Spinal cord (tissue), 10 donors: Measurements from ENCODE around the gene HNF4A. TPM values are rescaled to one million over a fixed set of nuclear protein-coding genes. Genes with fewer than 3 reads are reported as not detected.

Source experiments
- DNase-seq, 6 donors: peaks; one replicate each; pipeline versions ENCODE4 v3.0.0 to v3.0.0-alpha.2; 2013 to 2015; ENCODE audit warnings: low spot score in 6 of 6, low read depth in 4 of 6
- H3K27ac ChIP-seq: one replicate; pipeline ENCODE4 v1.5.1; 2013; ENCODE audit warnings: low read depth, low read length, control low read depth
- H3K27me3 ChIP-seq: one replicate; pipeline ENCODE4 v1.6.1; 2013; ENCODE audit warnings: low read length; ENCODE audit not compliant: control insufficient read depth, insufficient read depth
- H3K36me3 ChIP-seq: one replicate; pipeline ENCODE4 v1.6.1; 2013; ENCODE audit warnings: low read length; ENCODE audit not compliant: control insufficient read depth, insufficient read depth
- H3K4me1 ChIP-seq: one replicate; pipeline ENCODE4 v1.6.1; 2013; ENCODE audit warnings: low read length; ENCODE audit not compliant: control insufficient read depth, insufficient read depth
- H3K4me3 ChIP-seq: one replicate; pipeline ENCODE4 v1.5.1; 2013; ENCODE audit warnings: low read depth, low read length, control low read depth
- H3K9me3 ChIP-seq: one replicate; pipeline ENCODE4 v1.6.1; 2013; ENCODE audit warnings: low read length; ENCODE audit not compliant: control insufficient read depth, insufficient read depth
- WGBS: methylation state at CpG from one replicate; pipeline ENCODE4 v1.1.5; 2013; ENCODE audit warnings: missing lambda C conversion rate; ENCODE audit not compliant: insufficient coverage; 5-methylcytosine and 5-hydroxymethylcytosine counted together
- polyA plus RNA-seq, 2 donors: library from polyadenylated mRNA; unstranded; fragments of 120-200 nt; gene quantifications; one replicate each; pipeline ENCODE4 v1.2.1, GENCODE V29; 2013; ENCODE audit not compliant: insufficient read length in 2 of 2
- total RNA-seq, 2 donors: library from RNA; depleted of rRNA in 1 of 2; stranded (reverse); fragments of 120-200 nt in 1 of 2; fragments of >200 nt in 1 of 2; gene quantifications; one replicate each; pipeline versions ENCODE4 v1.2.3 to v1.2.4, GENCODE V29; 2013 to 2014
- donor health status: healthy.

The HNF4A gene
- total and polyA plus RNA-seq, 4 donors = 0.21 to 0.29 (median 0.22) TPM; not detected in 1

DNA sequence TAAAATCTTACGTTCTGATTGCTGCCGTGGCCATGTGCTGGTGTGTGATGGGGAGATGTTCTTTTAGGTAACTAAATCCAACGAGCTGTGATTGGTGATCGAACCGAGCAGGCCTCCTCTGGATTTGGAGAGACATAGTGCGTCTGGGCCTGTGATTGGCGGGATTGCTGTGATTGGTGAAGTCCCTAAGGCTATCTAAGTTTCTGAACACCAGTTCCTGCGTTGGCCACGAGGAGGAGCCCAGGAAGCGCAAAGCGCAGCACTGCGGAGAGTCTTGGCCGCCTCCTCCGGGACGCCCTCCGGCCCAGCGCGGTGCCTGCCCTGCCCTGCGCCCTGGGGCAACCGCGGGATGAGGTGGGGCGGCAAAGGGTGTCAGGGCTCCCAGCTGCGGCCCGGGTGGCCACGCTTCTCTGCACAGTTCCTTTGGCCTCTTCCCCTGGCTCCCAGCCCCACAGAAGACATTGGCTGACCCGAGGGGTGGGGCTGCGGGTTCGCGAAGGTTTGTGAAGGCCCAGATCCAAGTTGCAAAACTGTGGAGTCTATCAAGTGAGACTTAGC is 33.0 kb downstream of the HNF4A start:
- peak in 2 of 6 donors; percentile 35 to 54 for DNase-seq
- H3K36me3 ChIP-seq = no peaks in the 10 kb centered on the region
- WGBS = 3% methylated on average over 28 of the region's 29 CpGs
- H3K27ac ChIP-seq = no peak overlapping the region
- no peaks in the 10 kb centered on the region for H3K4me1 ChIP-seq
- H3K4me3 ChIP-seq = no peak overlapping the region
- no peaks in the 10 kb centered on the region for H3K9me3 ChIP-seq
- H3K27me3 ChIP-seq = peaks cover 13% of the 10 kb centered on the region

DNA sequence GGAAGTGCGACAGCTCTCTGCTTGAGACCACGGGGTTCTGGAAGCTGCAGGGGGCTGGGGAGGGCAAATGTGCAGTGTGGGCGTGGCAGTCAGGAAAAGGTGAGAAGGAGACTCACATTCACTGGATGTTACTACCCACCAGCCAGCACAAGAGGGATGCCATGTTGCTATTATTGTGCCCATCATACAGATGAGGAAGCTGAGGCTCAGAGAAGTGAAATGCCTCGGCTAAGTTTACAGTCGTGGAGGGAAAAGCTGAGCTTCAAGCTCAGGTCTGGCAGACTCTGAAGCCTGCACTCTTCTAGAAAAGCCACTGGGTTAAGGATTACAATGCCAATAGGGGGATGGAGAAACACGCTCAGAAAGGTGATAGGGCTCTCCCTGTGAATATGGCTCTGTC is 34.4 kb downstream of the HNF4A start:
- DNase-seq = no peak
- Histone ChIP-seq H3K36me3 (no peaks in the 10 kb centered on the region), H3K27ac (no peak overlapping the region), H3K27me3 (peaks cover 13% of the 10 kb centered on the region), H3K9me3 (no peaks in the 10 kb centered on the region), H3K4me3 (no peak overlapping the region), H3K4me1 (no peaks in the 10 kb centered on the region)
- 70% methylated on average over 5 of the region's 6 CpGs for WGBS

DNA sequence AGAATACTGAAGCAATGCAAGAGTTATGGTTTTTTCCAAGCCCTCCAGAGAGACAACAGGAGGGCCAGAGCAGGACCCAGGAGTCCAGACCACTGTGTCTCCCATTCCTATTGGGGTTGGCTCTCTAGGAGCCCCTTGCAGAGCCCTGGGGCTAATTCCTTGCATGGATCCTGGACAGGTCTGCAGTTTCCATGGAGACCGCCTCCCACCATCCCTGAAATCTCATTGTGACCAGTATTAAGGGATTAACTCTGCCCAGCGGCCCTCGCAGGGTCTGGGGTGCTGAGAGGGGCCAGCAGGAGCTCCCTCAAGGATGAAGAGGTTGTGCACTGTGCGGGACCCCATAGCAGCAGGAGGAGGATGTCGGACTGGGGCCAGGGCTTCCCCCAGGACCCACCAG is 34.8 kb downstream of the HNF4A start:
- Histone ChIP-seq H3K27me3 (peaks cover 13% of the 10 kb centered on the region), H3K9me3 (no peaks in the 10 kb centered on the region), H3K4me3 (no peak overlapping the region), H3K27ac (no peak overlapping the region), H3K36me3 (no peaks in the 10 kb centered on the region), H3K4me1 (no peaks in the 10 kb centered on the region)
- DNase-seq = peak in 1 of 6 donors; percentile 5
- 52% methylated on average over 3 of the region's 5 CpGs for WGBS

DNA sequence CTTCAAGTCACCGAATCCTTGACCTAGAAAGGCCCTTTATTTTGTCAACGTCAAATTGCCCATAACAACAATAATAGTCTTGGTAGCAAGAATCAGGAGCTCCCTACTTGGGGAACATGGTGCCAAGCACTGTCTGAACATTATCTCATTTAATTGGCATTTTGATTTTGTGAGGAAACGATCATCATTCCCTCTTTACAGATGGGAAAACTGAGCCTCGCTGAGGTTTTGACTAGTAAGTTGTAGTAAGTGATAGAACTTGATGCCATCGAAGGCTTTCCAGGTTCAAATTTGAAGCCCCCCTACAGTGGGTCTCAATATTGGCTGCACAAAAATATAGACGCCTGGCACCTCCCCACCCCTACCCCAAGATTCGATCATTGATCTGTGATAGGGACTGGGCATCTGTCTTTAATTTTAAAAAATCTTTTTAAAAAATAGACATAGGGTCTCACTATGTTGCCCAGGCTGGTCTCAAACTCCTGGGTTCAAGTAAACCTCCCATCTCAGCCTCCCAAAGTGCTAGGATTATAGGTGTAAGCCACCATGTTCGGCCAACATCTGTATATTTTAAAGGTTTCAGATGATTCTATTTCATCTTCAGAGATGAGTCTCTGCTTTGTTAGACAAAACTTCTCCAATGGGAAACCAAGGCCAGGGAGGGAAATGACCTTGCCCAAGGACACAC is 36.7 kb downstream of the HNF4A start:
- Histone ChIP-seq H3K27me3 (peaks cover 16% of the 10 kb centered on the region), H3K9me3 (no peaks in the 10 kb centered on the region), H3K27ac (no peak overlapping the region), H3K4me1 (no peaks in the 10 kb centered on the region), H3K4me3 (no peak overlapping the region), H3K36me3 (no peaks in the 10 kb centered on the region)
- no peak for DNase-seq
- WGBS = 100% methylated on average over 1 of the region's 8 CpGs

DNA sequence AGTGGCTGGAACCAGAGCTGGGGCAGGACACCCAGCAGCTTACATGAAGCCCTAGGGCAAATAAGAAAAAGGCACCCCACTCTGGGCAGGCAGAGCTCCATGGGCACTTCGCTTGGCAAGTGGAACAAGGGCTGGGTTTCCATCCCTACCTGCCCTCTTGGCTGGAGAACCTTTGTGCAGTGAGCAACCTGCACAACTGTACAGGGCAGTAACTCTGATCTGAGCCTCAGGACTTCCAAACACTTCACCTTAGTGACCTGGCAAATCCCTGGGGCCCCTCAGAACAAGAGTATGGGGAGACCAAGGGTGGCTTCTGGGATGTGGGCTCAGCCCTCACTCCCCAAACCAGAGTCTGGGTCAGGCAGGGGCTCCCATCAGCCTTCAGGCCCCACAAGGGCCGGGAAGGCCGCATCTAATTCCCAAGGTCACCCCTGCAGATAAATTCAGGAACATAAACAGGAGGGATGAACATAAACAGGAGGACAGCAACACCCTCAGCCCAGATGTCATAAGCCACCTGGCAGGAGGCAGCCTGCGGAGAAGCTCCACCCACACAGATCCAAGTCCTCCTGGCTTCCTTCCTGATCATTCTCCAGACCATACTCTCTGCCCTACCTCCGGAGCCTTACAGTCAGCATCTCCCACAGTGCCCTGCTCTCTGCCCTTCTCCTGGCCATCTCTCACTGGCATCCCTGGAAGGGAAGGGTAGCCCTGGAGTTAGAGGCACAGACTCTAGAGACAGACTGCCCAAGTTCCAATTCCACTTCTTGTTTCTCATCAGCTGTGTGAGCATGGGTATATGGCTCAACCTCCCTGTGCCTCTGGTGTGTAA is 37.5 kb downstream of the HNF4A start:
- Histone ChIP-seq H3K27ac (no peak overlapping the region), H3K4me3 (no peak overlapping the region), H3K9me3 (no peaks in the 10 kb centered on the region), H3K27me3 (peaks cover 16% of the 10 kb centered on the region), H3K4me1 (no peaks in the 10 kb centered on the region), H3K36me3 (no peaks in the 10 kb centered on the region)
- DNase-seq = no peak
- WGBS = 75% methylated on average over 5 of the region's 5 CpGs

DNA sequence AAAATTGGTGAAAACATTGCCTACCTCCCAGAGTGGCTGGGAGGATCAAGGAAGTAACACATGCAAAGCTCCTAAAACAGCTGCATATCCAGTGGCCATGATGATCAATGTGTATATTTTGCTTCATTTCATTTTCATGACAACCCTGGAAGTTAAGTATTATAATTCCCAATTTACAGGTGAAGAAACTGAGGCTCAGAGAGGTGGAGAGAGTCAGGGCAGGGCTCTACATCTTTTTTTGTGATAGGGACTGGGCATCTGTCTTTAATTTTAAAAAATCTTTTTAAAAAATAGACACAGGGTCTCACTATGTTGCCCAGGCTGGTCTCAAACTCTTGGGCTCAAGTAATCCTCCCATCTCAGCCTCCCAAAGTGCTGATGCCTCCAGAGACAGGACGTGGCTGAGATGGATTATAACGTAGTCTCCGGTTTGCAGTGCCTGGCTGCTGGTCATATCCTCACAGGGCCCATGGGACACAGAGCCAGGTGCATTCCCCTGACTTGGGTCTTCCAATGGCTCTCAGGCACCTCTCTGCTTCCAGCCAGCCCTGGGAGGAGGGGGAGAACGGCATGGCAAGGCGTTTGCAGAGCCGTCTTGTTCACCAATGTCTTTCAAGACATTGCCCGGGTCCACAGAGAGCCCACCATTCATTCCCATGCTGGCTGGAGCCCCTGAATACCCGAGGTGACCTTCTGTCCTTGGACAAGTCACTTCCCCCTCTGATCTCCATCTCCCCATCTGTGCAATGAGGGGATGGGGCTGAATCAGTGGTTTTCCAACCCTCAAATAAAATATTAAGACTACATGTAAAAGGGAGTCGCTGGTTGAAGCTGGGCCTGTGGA is 38.3 kb downstream of the HNF4A start:
- DNase-seq = no peak
- Histone ChIP-seq H3K4me1 (no peaks in the 10 kb centered on the region), H3K36me3 (no peaks in the 10 kb centered on the region), H3K27me3 (peaks cover 11% of the 10 kb centered on the region), H3K9me3 (no peaks in the 10 kb centered on the region), H3K4me3 (no peak overlapping the region), H3K27ac (no peak overlapping the region)
- WGBS = 87% methylated on average over 5 of the region's 9 CpGs

DNA sequence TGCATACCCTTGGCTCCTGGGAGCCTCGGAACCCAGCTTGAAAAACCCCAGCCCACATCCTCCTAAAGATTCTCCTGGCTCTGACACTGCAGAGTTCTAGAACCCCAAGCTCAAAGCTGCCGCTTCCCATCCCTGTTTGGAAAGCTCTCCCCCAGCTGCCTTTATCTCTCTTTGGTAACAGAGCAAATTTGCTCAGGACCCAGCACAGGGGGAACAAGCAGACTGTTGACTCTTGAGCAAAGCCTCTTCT is 38.9 kb downstream of the HNF4A start:
- H3K9me3 ChIP-seq = no peaks in the 10 kb centered on the region
- WGBS = 90% methylated on average over 2 of the region's 2 CpGs
- H3K4me1 ChIP-seq = no peaks in the 10 kb centered on the region
- peaks cover 6% of the 10 kb centered on the region for H3K27me3 ChIP-seq
- no peaks in the 10 kb centered on the region for H3K36me3 ChIP-seq
- DNase-seq = no peak
- no peak overlapping the region for H3K4me3 ChIP-seq
- no peak overlapping the region for H3K27ac ChIP-seq

DNA sequence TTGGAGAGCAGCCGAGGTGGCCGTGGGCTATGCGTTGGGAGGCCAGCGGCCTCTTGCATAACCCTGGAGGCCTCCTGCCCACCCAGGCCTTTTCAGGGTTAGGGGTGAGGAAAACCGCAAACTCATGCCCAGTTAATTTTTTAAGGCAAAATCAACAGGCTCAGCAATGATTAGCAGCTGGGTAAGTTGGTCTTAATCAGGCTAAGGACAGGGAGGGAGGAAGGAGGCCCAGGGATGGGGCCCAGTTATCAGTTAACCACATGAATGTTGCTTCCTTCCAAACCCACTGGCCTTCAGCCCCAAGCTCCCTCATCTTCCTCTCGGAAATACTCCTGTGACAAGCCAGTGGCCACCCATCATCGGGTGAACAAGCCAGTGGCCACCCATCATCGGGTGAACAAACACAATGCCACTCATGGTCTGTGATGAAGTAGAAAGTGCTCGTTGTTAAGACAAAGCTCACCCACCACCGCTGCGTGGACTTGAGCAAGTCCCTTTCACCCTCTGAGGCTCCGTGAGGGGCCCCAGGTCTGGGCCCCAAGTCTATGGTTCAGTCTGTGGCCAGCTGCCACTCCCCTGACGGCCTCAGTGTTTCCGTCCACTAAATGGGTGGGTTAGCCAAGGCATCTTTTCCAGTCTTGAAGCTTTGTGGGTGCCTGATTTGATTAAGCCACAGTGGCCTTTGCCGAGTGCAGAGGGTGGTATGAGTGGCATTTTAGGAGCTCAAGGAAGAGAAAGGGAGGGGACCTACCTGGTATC is 39.4 kb downstream of the HNF4A start:
- Histone ChIP-seq H3K27ac (no peak overlapping the region), H3K27me3 (peaks cover 4% of the 10 kb centered on the region), H3K9me3 (no peaks in the 10 kb centered on the region), H3K4me1 (no peaks in the 10 kb centered on the region), H3K36me3 (no peaks in the 10 kb centered on the region), H3K4me3 (no peak overlapping the region)
- no peak for DNase-seq
- WGBS = 81% methylated on average over 14 of the region's 15 CpGs
